GM12891 (cell line): ENCODE data around the gene DEPP1.

Experiments used
- PAX5 ChIP-seq: IDR thresholded peaks from 2 replicates; pipeline ENCODE4 v1.6.1; 2011; ENCODE audit warnings: low read length, moderate library complexity, mild to moderate bottlenecking; ENCODE audit not compliant: insufficient read depth, severe bottlenecking
- POLR2A ChIP-seq: IDR thresholded peaks from 2 replicates; pipeline ENCODE4 v1.6.1; 2011; ENCODE audit warnings: low read depth, low read length, control low read depth
- POLR2AphosphoS5 ChIP-seq: IDR thresholded peaks from 2 replicates; pipeline ENCODE4 v1.6.1; 2011; ENCODE audit warnings: low read depth, low read length, control low read depth
- POU2F2 ChIP-seq: IDR thresholded peaks from 2 replicates; pipeline ENCODE4 v1.6.1; 2011; ENCODE audit warnings: low read depth, mild to moderate bottlenecking, control low read depth, low read length, moderate library complexity
- SPI1 ChIP-seq: IDR thresholded peaks from 2 replicates; pipeline ENCODE4 v1.6.1; 2011; ENCODE audit warnings: low read depth, low read length, control low read depth
- TAF1 ChIP-seq: IDR thresholded peaks from 2 replicates; pipeline ENCODE4 v1.6.1; 2011; ENCODE audit warnings: low read depth, low read length, control low read depth

DNA sequence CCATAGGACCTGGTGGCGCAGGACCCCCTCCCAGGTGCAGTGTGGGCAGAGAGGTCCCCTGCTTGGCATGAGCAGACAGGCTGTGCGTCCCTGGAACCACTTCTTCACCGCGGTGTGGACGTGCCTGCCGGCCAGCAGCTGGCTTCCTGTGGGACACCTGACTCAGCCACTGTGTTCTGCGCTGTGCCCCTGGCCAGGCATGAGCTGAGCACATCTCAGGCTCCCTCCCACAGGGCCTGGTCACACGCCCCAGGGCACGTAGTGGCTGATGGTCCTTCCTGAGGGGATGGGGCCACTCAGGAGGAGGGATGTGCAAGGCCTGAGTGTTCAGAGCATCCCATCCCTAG lies 3.5 kb upstream of the DEPP1 start:
- no peak for TF ChIP-seq POLR2A
- TF ChIP-seq POLR2AphosphoS5, result no peak
- TF ChIP-seq TAF1, result no peak
- no peak for TF ChIP-seq POU2F2
- no peak for TF ChIP-seq SPI1
- TF ChIP-seq PAX5, result no peak
